A549 (cell line): ENCODE results near the gene LHFPL2. TPM values are rescaled to one million over a fixed set of nuclear protein-coding genes. Genes with fewer than 3 reads are reported as not detected.

Experiments used
- ATAC-seq, 2 experiments: fragments of 200-7000 bp in 1 of 2; fragments of >200 bp in 1 of 2; cut with Nextera tagmentation in 1 of 2; cut with Tn5 transposase in 1 of 2; 3 replicates each; pipeline versions ENCODE4 v1.8.0 to v1.9.1; 2018 to 2020; ENCODE audit warnings: mild to moderate bottlenecking in 1 of 2, moderate library complexity in 1 of 2
- CTCF ChIA-PET: fragments of 300-600 bp; sonication (Branson Sonifier 250); formaldehyde crosslinking; extraction: SDS; loops from one replicate; lab custom pipeline; 2021; ENCODE audit warnings: antibody characterized with exemption, inconsistent platforms; lab: Yijun Ruan, JAX
- POLR2A ChIA-PET: fragments of 350-600 bp; formaldehyde crosslinking; extraction: SDS; loops from one replicate; lab custom pipeline; 2021; ENCODE audit warnings: antibody characterized with exemption, inconsistent platforms; lab: Yijun Ruan, JAX
- DNase-seq, 2 experiments: peaks; one replicate each; pipeline versions ENCODE4 v3.0.0 to v3.0.0-alpha.2; 2011 to 2016; ENCODE audit warnings: low read depth in 1 of 2, low spot score in 1 of 2
- FAIRE-seq: peaks from 2 replicates; lab custom pipeline; 2011; peaks lifted over from hg19 to GRCh38; lab: Jason Lieb, UNC
- H3K27ac ChIP-seq, 2 experiments: fragments of >200 bp; sonication (Bioruptor Twin); formaldehyde crosslinking; 3 replicates each; pipeline ENCODE4 v1.5.1; 2016 to 2017
- H3K4me1 ChIP-seq: fragments of >200 bp; sonication (Bioruptor Twin); formaldehyde crosslinking; 3 replicates; pipeline ENCODE4 v1.6.1; 2016
- H3K4me2 ChIP-seq: fragments of >200 bp; sonication (Bioruptor Twin); formaldehyde crosslinking; 3 replicates; pipeline ENCODE4 v1.6.1; 2016
- H3K4me3 ChIP-seq: fragments of >200 bp; sonication (Bioruptor Twin); formaldehyde crosslinking; 3 replicates; pipeline ENCODE4 v1.5.1; 2016
- H3K9me3 ChIP-seq: fragments of >200 bp; sonication (Bioruptor Twin); formaldehyde crosslinking; 3 replicates; pipeline ENCODE4 v1.6.1; 2016
- CBX8 ChIP-seq: fragments of 200-600 bp; sonication (generic); IDR thresholded peaks from 2 replicates; pipeline ENCODE4 v1.6.1; 2016
- CTCF ChIP-seq: fragments of >200 bp; sonication (Bioruptor Twin); formaldehyde crosslinking; IDR thresholded peaks from 3 replicates; pipeline ENCODE4 v1.5.1; 2016
- EP300 ChIP-seq, 2 experiments: fragments of >200 bp; sonication (Bioruptor Twin); formaldehyde crosslinking; IDR thresholded peaks; 2 replicates in 1 of 2; 3 replicates in 1 of 2; pipeline ENCODE4 v1.6.1; 2016 to 2017
- FOSL2 ChIP-seq, 2 experiments: fragments of 450-650 bp in 1 of 2; fragments of >200 bp in 1 of 2; sonication (Bioruptor Twin) in 1 of 2; formaldehyde crosslinking; IDR thresholded peaks; 2 replicates each; pipeline versions ENCODE4 v1.5.0 to v1.6.1; 2016 to 2020; ENCODE audit warnings: mild to moderate bottlenecking in 1 of 2, moderate library complexity in 1 of 2
- GATA3 ChIP-seq: IDR thresholded peaks from 2 replicates; pipeline ENCODE4 v1.6.1; 2012; ENCODE audit warnings: borderline replicate concordance
- JUN ChIP-seq, 2 experiments: fragments of >200 bp; sonication (Bioruptor Twin); formaldehyde crosslinking; IDR thresholded peaks; 2 replicates in 1 of 2; 3 replicates in 1 of 2; pipeline ENCODE4 v1.6.1; 2016 to 2017
- JUNB ChIP-seq: fragments of >200 bp; sonication (Bioruptor Twin); formaldehyde crosslinking; IDR thresholded peaks from 2 replicates; pipeline ENCODE4 v1.6.1; 2016
- KDM5A ChIP-seq: fragments of 200-600 bp; sonication (generic); IDR thresholded peaks from 2 replicates; pipeline ENCODE4 v1.6.1; 2016; ENCODE audit warnings: antibody characterized with exemption, mild to moderate bottlenecking
- MYC ChIP-seq: IDR thresholded peaks from 2 replicates; pipeline ENCODE4 v1.6.1; 2012; ENCODE audit warnings: mild to moderate bottlenecking, inconsistent platforms, low read length, improper control_type of control experiment, borderline replicate concordance
- POLR2AphosphoS2 ChIP-seq: conservative IDR thresholded peaks from 2 replicates; pipeline ENCODE4 v1.6.1; 2012; ENCODE audit warnings: low read length, improper control_type of control experiment, inconsistent platforms
- RCOR1 ChIP-seq: fragments of 150-350 bp; IDR thresholded peaks from 2 replicates; pipeline ENCODE4 v1.6.1; 2014; ENCODE audit warnings: antibody characterized with exemption, low read length, low read depth
- RFX5 ChIP-seq: fragments of 450-650 bp; IDR thresholded peaks from 2 replicates; pipeline ENCODE4 v1.7.1; 2014; ENCODE audit warnings: antibody characterized with exemption, mild to moderate bottlenecking, moderate library complexity
- RNF2 ChIP-seq: fragments of 200-600 bp; sonication (generic); IDR thresholded peaks from 2 replicates; pipeline ENCODE4 v1.6.1; 2016; ENCODE audit warnings: low read depth, mild to moderate bottlenecking, antibody characterized with exemption, moderate library complexity, borderline replicate concordance
- SREBF2 ChIP-seq: fragments of 450-650 bp; IDR thresholded peaks from 2 replicates; pipeline ENCODE4 v1.6.1; 2014; ENCODE audit warnings: mild to moderate bottlenecking, moderate library complexity
- TFCP2L1 ChIP-seq: fragments of 250-450 bp; sonication (Bioruptor Pico); IDR thresholded peaks from 2 replicates; pipeline ENCODE4 v1.5.0; 2021; ENCODE audit warnings: mild to moderate bottlenecking
- TP53 ChIP-seq: fragments of 250-450 bp; sonication (Bioruptor Pico); IDR thresholded peaks from 2 replicates; pipeline ENCODE4 v1.5.0; 2021; ENCODE audit warnings: mild to moderate bottlenecking, moderate library complexity
- ZFP36 ChIP-seq: fragments of 450-650 bp; IDR thresholded peaks from 2 replicates; pipeline ENCODE4 v1.6.1; 2014; ENCODE audit warnings: borderline replicate concordance; ENCODE audit not compliant: partially characterized antibody
- WGBS: methylation state at CpG from one replicate; pipeline ENCODE4 v1.1.6; 2017; ENCODE audit errors: missing lambda C conversion rate; 5-methylcytosine and 5-hydroxymethylcytosine counted together
- polyA plus RNA-seq, 4 experiments: library from polyadenylated mRNA; depleted of rRNA in 3 of 4; stranded (reverse); fragments of >200 nt; fragmentation: RNase III in 1 of 4; extraction: RNeasy Plus Mini Kit Qiagen cat#74134 plus additional on column Dnase treatment in 1 of 4; gene quantifications; 2 replicates in 3 of 4; 3 replicates in 1 of 4; pipeline ENCODE4 v1.2.3, GENCODE V29; 2011 to 2017
- TF ChIP-seq, protein P1 (sequence below): fragments of >200 bp; sonication (Bioruptor Twin); formaldehyde crosslinking; IDR thresholded peaks from 2 replicates; pipeline ENCODE4 v1.6.1; 2016
- TF ChIP-seq, protein P2 (sequence below): IDR thresholded peaks from 2 replicates; pipeline ENCODE4 v1.6.1; 2012
- TF ChIP-seq, protein P3 (sequence below): fragments of 450-650 bp; IDR thresholded peaks from 2 replicates; pipeline ENCODE4 v1.6.1; 2014; ENCODE audit warnings: antibody characterized with exemption

The LHFPL2 gene
- polyA plus RNA-seq, 2 of the 4 experiments (the other 2 are of a cell fraction): 24.9 to 41.7 TPM

DNA sequence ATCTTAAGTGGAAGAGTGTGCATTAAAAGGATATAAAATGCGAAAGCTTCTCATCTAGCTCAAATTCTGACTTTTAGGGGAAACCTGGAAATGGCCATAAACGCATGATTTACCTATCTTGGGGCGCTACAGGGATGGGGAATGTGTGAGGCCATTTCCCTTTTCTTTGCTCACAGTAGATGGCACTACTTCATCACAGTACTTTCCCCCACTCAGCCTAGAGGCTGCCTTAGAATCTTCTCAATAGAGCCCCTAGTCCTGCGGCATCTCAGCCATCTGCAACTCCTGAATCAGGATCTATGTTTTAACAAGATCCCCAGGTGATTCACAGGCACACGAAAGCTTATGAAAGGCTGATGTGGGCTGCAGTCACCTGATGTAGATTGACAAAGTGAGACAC, 110.8 kb downstream of the LHFPL2 start (continued):
- TF ChIP-seq, protein P1, sequence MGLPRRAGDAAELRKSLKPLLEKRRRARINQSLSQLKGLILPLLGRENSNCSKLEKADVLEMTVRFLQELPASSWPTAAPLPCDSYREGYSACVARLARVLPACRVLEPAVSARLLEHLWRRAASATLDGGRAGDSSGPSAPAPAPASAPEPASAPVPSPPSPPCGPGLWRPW: no peak
- TF ChIP-seq, protein P2, sequence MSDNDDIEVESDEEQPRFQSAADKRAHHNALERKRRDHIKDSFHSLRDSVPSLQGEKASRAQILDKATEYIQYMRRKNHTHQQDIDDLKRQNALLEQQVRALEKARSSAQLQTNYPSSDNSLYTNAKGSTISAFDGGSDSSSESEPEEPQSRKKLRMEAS: no peak
- TF ChIP-seq, all 56 proteins: peak for 3

DNA sequence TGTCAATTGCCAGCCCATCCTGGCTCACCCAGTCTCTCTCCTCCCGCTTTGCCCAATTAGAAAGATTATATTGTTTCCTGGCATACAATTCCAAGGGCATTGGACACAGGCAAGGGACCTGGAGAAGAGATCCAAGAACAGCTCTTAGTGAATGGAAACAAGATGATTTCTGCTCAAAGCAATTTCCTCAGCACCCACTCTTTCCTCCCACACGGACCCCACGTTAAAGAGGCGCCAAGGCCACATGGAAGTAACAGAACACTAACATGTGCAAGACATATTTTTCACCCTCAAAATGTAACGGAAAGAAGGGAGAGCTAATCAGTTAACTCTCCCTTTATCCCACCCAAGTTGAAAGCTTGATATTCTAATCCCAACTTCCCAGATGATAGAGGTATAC, 111.2 kb downstream of the LHFPL2 start:
- 89% methylated on average over 5 of the region's 5 CpGs for WGBS
- Histone ChIP-seq H3K4me1 (peaks cover 22% of the 10 kb centered on the region), H3K9me3 (no peaks in the 10 kb centered on the region), H3K4me3 (no peak overlapping the region), H3K4me2 (no peak overlapping the region), H3K27ac (peak overlapping the region in 1 of 2 experiments; percentile 28; a peak in 2 of 6 replicates)
- ChIA-PET POLR2A (no interaction called here), CTCF (interaction anchor here (0.7 to 2.7 kb wide), 53 partner anchors 9 to 436 kb away, joined by 3 to 20 read pairs (median 4); partner anchors contain the start of gene LHFPL2)
- DNase-seq (no peak), FAIRE-seq (no peak), ATAC-seq (no peak)
- no peak for TF ChIP-seq RNF2
- no peak for TF ChIP-seq JUN (IDR thresholded peaks at IDR 0.05)
- TF ChIP-seq SREBF2: no peak

GRCh38 chr5:78536661-78537196, 111.8 kb downstream of the LHFPL2 start:
- CTCF ChIA-PET: interaction anchor here (0.6 to 2.7 kb wide), 29 partner anchors 9 to 442 kb away, joined by 3 to 20 read pairs (median 6); partner anchors contain the start of gene LHFPL2
- FAIRE-seq: no peak

DNA sequence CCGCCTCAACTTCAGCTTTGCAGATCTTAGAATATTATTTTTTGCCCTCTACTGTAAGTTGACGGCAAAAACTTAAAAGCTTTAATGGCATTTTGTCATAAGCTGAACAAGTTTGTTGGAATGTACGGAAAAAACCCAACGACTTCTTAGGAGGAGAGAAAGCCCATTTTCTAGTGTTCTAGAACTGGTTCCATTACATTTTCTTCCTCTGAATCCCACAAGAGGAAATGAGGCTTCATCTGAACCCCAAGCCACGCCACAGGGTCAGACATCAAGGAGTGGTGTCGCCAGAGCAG, 113.7 kb downstream of the LHFPL2 start:
- POLR2A ChIA-PET: no interaction called here
- TF ChIP-seq GATA3: no peak
- CTCF ChIA-PET: interaction anchor here (0.9 to 3.4 kb wide), 11 partner anchors 9 to 430 kb away, joined by 3 to 23 read pairs (median 5); no protein-coding TSS in a partner anchor
- Histone ChIP-seq H3K4me1 (peaks cover 38% of the 10 kb centered on the region), H3K27ac (peak overlapping the region; percentile 42 to 77; a peak in 4 of 6 replicates), H3K4me2 (no peak overlapping the region), H3K9me3 (no peaks in the 10 kb centered on the region), H3K4me3 (no peak overlapping the region)
- DNase-seq (no peak), ATAC-seq (no peak), FAIRE-seq (no peak)
- 94% methylated on average over 6 of the region's 6 CpGs for WGBS

More at GRCh38 chr5:78536661-78537196, 111.8 kb downstream of the LHFPL2 start:
- Histone ChIP-seq H3K27ac (peak overlapping the region in 1 of 2 experiments; percentile 28; a peak in 2 of 6 replicates), H3K9me3 (no peaks in the 10 kb centered on the region), H3K4me1 (peaks cover 25% of the 10 kb centered on the region)
- DNase-seq (no peak), ATAC-seq (no peak)
- POLR2A ChIA-PET: no interaction called here
- TF ChIP-seq RFX5 (no peak), MYC (no peak), RNF2 (no peak), JUNB (no peak), FOSL2 (IDR thresholded peaks at IDR 0.05) (no peak), FOSL2 (CRISPR knock-in tag; IDR thresholded peaks at IDR 0.05) (no peak), EP300 (IDR thresholded peaks at IDR 0.05) (no peak), CBX8 (no peak), KDM5A (no peak), CTCF (no peak), POLR2AphosphoS2 (no peak), ZFP36 (no peak), RCOR1 (no peak), TFCP2L1 (CRISPR knock-in tag) (no peak), TP53 (CRISPR knock-in tag) (no peak), SREBF2 (no peak)
- TF ChIP-seq, protein P2: no peak
- TF ChIP-seq, protein P3, sequence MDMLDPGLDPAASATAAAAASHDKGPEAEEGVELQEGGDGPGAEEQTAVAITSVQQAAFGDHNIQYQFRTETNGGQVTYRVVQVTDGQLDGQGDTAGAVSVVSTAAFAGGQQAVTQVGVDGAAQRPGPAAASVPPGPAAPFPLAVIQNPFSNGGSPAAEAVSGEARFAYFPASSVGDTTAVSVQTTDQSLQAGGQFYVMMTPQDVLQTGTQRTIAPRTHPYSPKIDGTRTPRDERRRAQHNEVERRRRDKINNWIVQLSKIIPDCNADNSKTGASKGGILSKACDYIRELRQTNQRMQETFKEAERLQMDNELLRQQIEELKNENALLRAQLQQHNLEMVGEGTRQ: no peak
- TF ChIP-seq, all 56 proteins: peak for 0
- Histone ChIP-seq H3K4me2 (no peak overlapping the region), H3K4me3 (no peak overlapping the region)
- WGBS: 89% methylated on average over 7 of the region's 7 CpGs
